CD14-positive monocyte (primary cell): ENCODE data around the gene POU2F1. TPM values are rescaled to one million over a fixed set of nuclear protein-coding genes. Genes with fewer than 3 reads are reported as not detected.

ENCODE experiments used
- DNase-seq, 3 donors: peaks; one replicate each; pipeline ENCODE4 v3.0.0-alpha.2; 2011 to 2022
- H2AFZ ChIP-seq: 2 replicates; pipeline ENCODE4 v1.6.0; 2012; ENCODE audit warnings: mild to moderate bottlenecking, low read depth, low read length, inconsistent platforms; ENCODE audit not compliant: insufficient read depth, poor library complexity, severe bottlenecking
- H3K27ac ChIP-seq, 2 donors: 1 replicate in 1 of 2; 2 replicates in 1 of 2; pipeline ENCODE4 v1.5.1; 2012 to 2013; ENCODE audit warnings: low read length in 2 of 2, control low read depth in 1 of 2, inconsistent platforms in 1 of 2, low read depth in 1 of 2, mild to moderate bottlenecking in 1 of 2
- H3K27me3 ChIP-seq, 2 donors: one replicate each; pipeline versions ENCODE4 v1.6.0 to v1.6.1; 2011 to 2013; ENCODE audit warnings: low read length in 2 of 2; ENCODE audit not compliant: control insufficient read depth in 2 of 2, insufficient read depth in 2 of 2
- H3K36me3 ChIP-seq, 2 donors: replicated peaks in 1 of 2; 1 replicate in 1 of 2; 2 replicates in 1 of 2; pipeline versions ENCODE4 v1.5.1 to v1.6.1; 2012 to 2013; ENCODE audit warnings: low read length in 2 of 2, control low read depth in 1 of 2, inconsistent platforms in 1 of 2, mild to moderate bottlenecking in 1 of 2; ENCODE audit not compliant: insufficient read depth in 2 of 2, control insufficient read depth in 1 of 2
- H3K4me1 ChIP-seq, 2 donors: 1 replicate in 1 of 2; 2 replicates in 1 of 2; pipeline versions ENCODE4 v1.5.1 to v1.6.1; 2012 to 2013; ENCODE audit warnings: low read length in 2 of 2, control low read depth in 1 of 2, inconsistent platforms in 1 of 2, mild to moderate bottlenecking in 1 of 2, moderate library complexity in 1 of 2; ENCODE audit not compliant: insufficient read depth in 2 of 2, control insufficient read depth in 1 of 2
- H3K4me2 ChIP-seq: replicated peaks from 2 replicates; pipeline ENCODE3; 2012; ENCODE audit warnings: low read length, moderate library complexity, mild to moderate bottlenecking; ENCODE audit not compliant: poor library complexity, severe bottlenecking; ENCODE audit errors: extremely low read depth
- H3K4me3 ChIP-seq, 3 experiments: fragments of 200-600 bp in 1 of 3; sonication (generic) in 1 of 3; replicated peaks in 1 of 3; 1 replicate in 2 of 3; 2 replicates in 1 of 3; pipeline ENCODE4 v1.5.1; 2011 to 2013; ENCODE audit warnings: low read length in 3 of 3, mild to moderate bottlenecking in 3 of 3, control low read depth in 2 of 3, low read depth in 2 of 3, inconsistent platforms in 1 of 3, moderate library complexity in 1 of 3
- H3K79me2 ChIP-seq: 2 replicates; pipeline ENCODE4 v1.6.0; 2012; ENCODE audit warnings: mild to moderate bottlenecking, control low read depth, inconsistent platforms, low read length, moderate library complexity; ENCODE audit not compliant: insufficient read depth
- H3K9ac ChIP-seq: 2 replicates; pipeline ENCODE4 v1.6.0; 2017; ENCODE audit warnings: low read length, mild to moderate bottlenecking; ENCODE audit not compliant: insufficient read depth, poor library complexity, severe bottlenecking
- H3K9me3 ChIP-seq, 2 donors: replicated peaks in 1 of 2; 1 replicate in 1 of 2; 2 replicates in 1 of 2; pipeline versions ENCODE4 v1.5.1 to v1.6.1; 2012 to 2013; ENCODE audit warnings: low read length in 2 of 2, control low read depth in 1 of 2; ENCODE audit not compliant: control insufficient read depth in 1 of 2, insufficient read depth in 1 of 2
- H4K20me1 ChIP-seq: 2 replicates; pipeline ENCODE4 v1.6.0; 2012; ENCODE audit warnings: mild to moderate bottlenecking, low read length, control low read depth, moderate library complexity; ENCODE audit not compliant: insufficient read depth
- H3K27ac Mint-ChIP-seq, 7 donors: one replicate each; pipeline ENCODE4 v1.8.0; 2020; ENCODE audit warnings: mild to moderate bottlenecking in 7 of 7, mixed read lengths in 7 of 7, moderate library complexity in 6 of 7, inconsistent platforms in 2 of 7
- H3K27me3 Mint-ChIP-seq, 3 donors: one replicate each; pipeline ENCODE4 v1.8.0; 2021 to 2022; ENCODE audit warnings: low read depth in 3 of 3, mild to moderate bottlenecking in 3 of 3, mixed read lengths in 3 of 3, moderate library complexity in 3 of 3, inconsistent platforms in 1 of 3
- H3K36me3 Mint-ChIP-seq, 2 donors: one replicate each; pipeline ENCODE4 v1.8.0; 2020; ENCODE audit warnings: mixed read lengths in 2 of 2, inconsistent platforms in 1 of 2, mild to moderate bottlenecking in 1 of 2
- H3K4me1 Mint-ChIP-seq: one replicate; pipeline ENCODE4 v1.8.0; 2020; ENCODE audit warnings: mild to moderate bottlenecking, mixed read lengths
- H3K4me3 Mint-ChIP-seq, 2 donors: one replicate each; pipeline ENCODE4 v1.8.0; 2020; ENCODE audit warnings: mild to moderate bottlenecking in 2 of 2, mixed read lengths in 2 of 2, moderate library complexity in 1 of 2
- H3K9me3 Mint-ChIP-seq, 7 donors: one replicate each; pipeline ENCODE4 v1.8.0; 2020 to 2022; ENCODE audit warnings: mixed read lengths in 7 of 7, mild to moderate bottlenecking in 6 of 7, moderate library complexity in 6 of 7, inconsistent platforms in 2 of 7
- CTCF ChIP-seq: fragments of 200-600 bp; IDR thresholded peaks from one replicate; pipeline ENCODE4 v1.8.0; 2022; ENCODE audit warnings: antibody characterized with exemption, mild to moderate bottlenecking
- WGBS: methylation state at CpG from one replicate; pipeline ENCODE4 v1.1.5; 2013; ENCODE audit warnings: missing lambda C conversion rate; ENCODE audit not compliant: insufficient coverage; 5-methylcytosine and 5-hydroxymethylcytosine counted together
- intact Hi-C, 2 donors: fragments of 100-400 bp; cut with micrococcal nuclease; formaldehyde crosslinking; loops; one replicate each; pipeline versions ENCODE4 v1.15.0 to v1.15.1; 2023
- polyA plus RNA-seq, 3 donors: library from polyadenylated mRNA; depleted of rRNA in 1 of 3; unstranded in 2 of 3; stranded (reverse) in 1 of 3; fragments of 300-500 nt in 2 of 3; fragments of >200 nt in 1 of 3; fragmentation: Illumina TruSeq in 2 of 3; gene quantifications; 1 replicate in 2 of 3; 2 replicates in 1 of 3; pipeline ENCODE4 v1.2.3, GENCODE V29; 2012 to 2021

Gene POU2F1
- polyA plus RNA-seq, 3 donors: 2.3 to 4.2 (median 3.9) TPM

GRCh38 chr1:167404161-167404888, 183.6 kb downstream of the POU2F1 start:
- Histone ChIP-seq H3K9ac (no peak overlapping the region), H3K36me3 (peaks cover 24 to 77% of the 10 kb centered on the region in 2 donors), H3K4me2 (no peak overlapping the region), H2AFZ (no peak overlapping the region), H4K20me1 (no peaks in the 10 kb centered on the region), H3K27ac (no peak overlapping the region), H3K4me1 (no peaks in the 10 kb centered on the region), H3K9me3 (no peaks in the 10 kb centered on the region), H3K79me2 (no peaks in the 10 kb centered on the region), H3K27me3 (no peaks in the 10 kb centered on the region), H3K4me3 (no peak overlapping the region)
- no peak overlapping the region for H3K27ac Mint-ChIP-seq
- no CpG with 5 or more reads among the region's 4 CpGs for WGBS
- no peak overlapping the region for H3K4me3 Mint-ChIP-seq
- no peaks in the 10 kb centered on the region for H3K27me3 Mint-ChIP-seq
- no peaks in the 10 kb centered on the region for H3K4me1 Mint-ChIP-seq
- H3K36me3 Mint-ChIP-seq: peaks cover 55 to 73% of the 10 kb centered on the region in 2 donors
- no peak for TF ChIP-seq CTCF
- intact Hi-C loops: loop anchor here (10.0 kb wide), 2 partner anchors 130 to 280 kb away; no protein-coding TSS in a partner anchor
- H3K9me3 Mint-ChIP-seq: peaks cover 0 to 1% (median 0%) of the 10 kb centered on the region in 7 donors
- DNase-seq: no peak

- no peaks in the 10 kb centered on the region for H3K27me3 Mint-ChIP-seq
- Histone ChIP-seq H2AFZ (no peak overlapping the region), H3K79me2 (no peaks in the 10 kb centered on the region), H3K27me3 (no peaks in the 10 kb centered on the region), H3K4me2 (no peak overlapping the region), H3K36me3 (peaks cover 23 to 80% of the 10 kb centered on the region in 2 donors), H3K4me3 (no peak overlapping the region), H4K20me1 (no peaks in the 10 kb centered on the region), H3K9me3 (no peaks in the 10 kb centered on the region), H3K27ac (no peak overlapping the region), H3K4me1 (no peaks in the 10 kb centered on the region), H3K9ac (no peak overlapping the region)
- WGBS: no CpG with 5 or more reads among the region's 3 CpGs
- peaks cover 0 to 1% (median 0%) of the 10 kb centered on the region in 7 donors for H3K9me3 Mint-ChIP-seq
- H3K27ac Mint-ChIP-seq: no peak overlapping the region
- H3K36me3 Mint-ChIP-seq: peaks cover 59 to 68% of the 10 kb centered on the region in 2 donors
- DNase-seq: no peak
- TF ChIP-seq CTCF: no peak
- H3K4me1 Mint-ChIP-seq: no peaks in the 10 kb centered on the region
- intact Hi-C loops: loop anchor here (10.0 kb wide), 2 partner anchors 130 to 280 kb away; no protein-coding TSS in a partner anchor
- no peak overlapping the region for H3K4me3 Mint-ChIP-seq
Observed at GRCh38 chr1:167404908-167405307, 184.2 kb downstream of the POU2F1 start.
